ENCODE data around the gene MEA1.

Gene MEA1

GRCh38 chr6:43038727-43039126 lies 25.0 kb upstream of the MEA1 start:
- DNase-seq (ENCODE audit: low spot score) = no peak

DNA sequence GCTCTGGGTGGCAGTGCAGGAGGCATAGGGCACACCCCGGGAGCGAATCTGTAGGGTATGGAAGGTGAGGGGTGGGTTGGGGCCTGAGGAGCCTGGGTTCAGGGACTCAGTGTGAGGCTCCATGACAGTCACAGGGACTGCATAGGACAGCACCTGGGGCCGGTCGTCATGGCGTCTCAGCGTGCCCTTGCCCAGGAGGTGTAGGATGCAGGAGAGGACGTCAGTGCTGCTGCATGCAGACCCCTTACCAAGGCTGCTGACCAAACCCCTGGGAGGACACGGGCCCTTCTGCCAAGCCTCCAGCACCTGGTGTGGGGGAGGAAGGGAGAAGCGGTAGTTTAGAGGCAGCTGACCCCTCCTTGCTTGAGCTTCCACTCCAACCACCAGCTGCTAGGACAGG lies 24.0 kb upstream of the MEA1 start:
- DNase-seq (ENCODE audit: low spot score) = no peak

- DNase-seq (ENCODE audit: low spot score) = no peak
Measured at GRCh38 chr6:43037197-43037596, 23.5 kb upstream of the MEA1 start.

DNA sequence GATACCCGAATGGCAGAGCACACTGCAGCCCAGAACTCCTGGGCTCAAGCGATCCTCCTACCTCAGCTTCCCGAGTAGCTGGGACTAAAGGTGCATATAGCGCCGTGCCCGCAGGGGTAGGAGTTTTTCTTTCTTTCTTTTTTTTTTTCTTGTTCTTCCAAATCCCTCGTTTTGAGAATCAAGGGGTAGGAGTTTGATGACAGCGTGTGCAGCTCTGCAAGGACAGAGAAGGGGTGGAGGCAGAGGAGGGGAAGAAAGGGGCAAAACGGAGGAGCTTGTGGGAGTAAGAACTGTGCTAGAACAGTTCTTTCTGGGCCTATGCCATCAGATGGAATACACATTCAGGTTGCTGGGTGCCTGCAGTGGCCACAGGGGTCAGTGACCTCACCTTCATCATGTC lies 23.0 kb upstream of the MEA1 start:
- DNase-seq (ENCODE audit: low spot score) = no peak

DNA sequence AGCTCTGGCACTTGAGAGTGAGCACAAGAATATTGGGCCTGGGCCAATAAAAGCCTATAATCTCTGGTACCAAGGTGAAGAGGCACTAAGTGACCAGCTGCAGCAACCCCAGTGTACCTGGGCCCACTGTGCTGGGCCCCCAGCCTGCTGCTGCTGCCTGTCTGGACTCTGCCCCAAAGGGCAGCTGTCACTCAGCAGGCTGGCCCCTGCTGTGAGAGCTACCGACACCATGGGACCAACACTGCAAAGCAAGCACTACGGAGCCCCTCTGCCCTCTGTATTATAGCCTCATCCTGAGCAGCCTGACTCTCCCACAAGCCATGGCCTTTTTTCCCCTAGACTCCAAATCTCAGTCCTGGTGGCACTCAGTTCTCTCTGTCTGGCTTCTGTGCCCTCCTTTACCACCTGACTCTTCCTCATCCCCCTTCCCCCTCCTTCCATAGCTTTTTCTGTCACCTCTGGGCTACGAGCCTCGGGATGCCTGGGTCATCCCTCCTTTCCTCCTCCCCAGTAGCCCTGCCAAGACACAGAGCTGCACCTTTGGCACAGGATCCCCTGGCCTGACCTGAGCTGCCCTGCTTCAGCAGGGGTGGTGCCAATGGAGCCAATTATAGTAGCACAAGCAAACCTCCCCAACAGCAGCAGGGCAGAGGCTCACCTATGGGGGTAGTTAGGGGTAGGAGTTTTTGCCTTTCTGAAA lies 21.9 kb upstream of the MEA1 start:
- DNase-seq (ENCODE audit: low spot score) = no peak

- DNase-seq (ENCODE audit: low spot score) = no peak
Measured at GRCh38 chr6:43034190-43034525, 20.4 kb upstream of the MEA1 start.

- no peak for DNase-seq (ENCODE audit: low spot score)
Measured at GRCh38 chr6:43033496-43034189, 19.9 kb upstream of the MEA1 start.

GRCh38 chr6:43032326-43032725 lies 18.6 kb upstream of the MEA1 start:
- no peak for DNase-seq (ENCODE audit: low spot score)

DNA sequence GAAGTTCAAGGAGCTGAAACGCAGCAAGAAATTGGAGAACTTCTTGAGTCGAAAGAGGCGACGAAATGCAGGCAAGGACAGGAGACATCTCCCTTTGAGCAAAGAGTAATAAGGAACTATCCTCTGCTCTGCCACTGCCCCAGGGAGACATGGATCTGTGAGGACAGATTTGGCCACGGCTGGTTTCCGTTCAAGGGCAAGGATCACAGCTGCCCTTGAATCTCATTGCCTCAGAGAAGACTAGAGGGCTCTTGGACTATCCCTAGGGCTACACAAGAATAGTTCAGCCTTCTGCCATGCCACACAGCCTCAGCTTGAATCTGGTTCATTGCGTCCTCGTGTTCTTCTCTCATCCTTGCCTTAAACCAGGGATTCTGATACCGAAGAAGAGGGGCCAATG lies 15.4 kb upstream of the MEA1 start:
- DNase-seq (ENCODE audit: low spot score) = no peak

GRCh38 chr6:43026365-43026764 lies 12.6 kb upstream of the MEA1 start:
- no peak for DNase-seq (ENCODE audit: low spot score)

DNA sequence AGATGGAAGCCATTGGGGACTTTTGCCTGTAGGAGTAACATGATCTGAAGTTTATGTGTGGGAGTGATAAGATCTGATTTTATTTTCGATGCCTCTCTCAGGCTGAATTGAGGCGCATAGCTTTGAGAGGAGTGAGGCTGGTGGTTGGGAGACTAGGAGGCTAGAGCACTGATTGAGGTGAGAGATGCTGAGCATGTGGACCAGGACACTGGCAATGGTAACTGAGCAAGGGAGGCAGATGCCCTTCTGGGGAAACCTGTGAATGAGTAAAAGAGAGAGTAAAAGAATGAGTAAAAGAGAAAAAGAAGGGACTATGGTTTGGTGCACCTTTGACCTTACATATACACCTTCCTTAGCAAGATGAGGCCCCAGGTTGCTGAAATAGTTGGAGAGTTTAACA lies 10.7 kb upstream of the MEA1 start:
- no peak for DNase-seq (ENCODE audit: low spot score)

DNA sequence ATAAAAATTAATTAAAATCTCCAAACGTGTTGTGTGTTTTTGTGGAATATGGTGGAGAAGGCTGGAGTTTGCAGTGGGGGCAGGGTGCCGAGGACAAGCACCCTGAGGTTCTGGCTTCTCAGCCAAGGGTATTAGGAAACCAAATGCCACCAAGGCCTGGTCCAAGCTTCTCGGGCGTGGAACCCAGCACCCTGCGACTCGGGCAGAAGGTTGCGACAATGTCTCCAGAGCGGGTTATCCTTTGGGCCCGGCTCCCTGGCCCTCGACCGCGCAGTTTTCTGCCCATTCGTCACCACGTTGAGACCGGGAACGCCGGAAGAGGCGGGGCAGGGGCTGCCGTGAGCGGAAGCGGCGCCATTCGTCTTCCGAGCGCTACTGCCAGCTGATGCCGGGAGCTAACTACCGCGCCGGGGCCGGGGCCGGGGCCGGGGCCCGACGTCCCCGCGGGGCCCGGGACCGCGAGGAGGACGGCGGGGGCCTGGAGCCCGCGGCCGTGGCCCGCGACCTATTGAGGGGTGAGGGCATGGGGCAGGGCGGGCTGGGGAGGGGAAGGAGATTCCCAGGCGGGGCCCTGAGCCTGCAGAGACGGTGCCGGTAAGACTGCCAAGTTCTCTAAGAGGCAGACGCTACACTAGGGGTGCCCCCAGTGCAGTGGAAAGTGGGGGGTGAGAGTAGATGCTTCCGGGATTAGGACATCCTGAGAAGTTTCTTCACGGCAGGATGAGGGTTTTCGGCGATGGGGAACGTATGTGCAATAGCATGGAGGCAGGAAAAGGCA lies 7.7 kb upstream of the MEA1 start, which contains the start of gene RRP36:
Gene RRP36 (plus strand): TSS at position 354 of the 778 bp plus-strand sequence. CDS start 32 bp downstream, at position 386.
- DNase-seq (ENCODE audit: low spot score) = peak; percentile 77

- peak; percentile 22 for DNase-seq (ENCODE audit: low spot score)
Measured at GRCh38 chr6:43020847-43021246, 7.1 kb upstream of the MEA1 start.

DNA sequence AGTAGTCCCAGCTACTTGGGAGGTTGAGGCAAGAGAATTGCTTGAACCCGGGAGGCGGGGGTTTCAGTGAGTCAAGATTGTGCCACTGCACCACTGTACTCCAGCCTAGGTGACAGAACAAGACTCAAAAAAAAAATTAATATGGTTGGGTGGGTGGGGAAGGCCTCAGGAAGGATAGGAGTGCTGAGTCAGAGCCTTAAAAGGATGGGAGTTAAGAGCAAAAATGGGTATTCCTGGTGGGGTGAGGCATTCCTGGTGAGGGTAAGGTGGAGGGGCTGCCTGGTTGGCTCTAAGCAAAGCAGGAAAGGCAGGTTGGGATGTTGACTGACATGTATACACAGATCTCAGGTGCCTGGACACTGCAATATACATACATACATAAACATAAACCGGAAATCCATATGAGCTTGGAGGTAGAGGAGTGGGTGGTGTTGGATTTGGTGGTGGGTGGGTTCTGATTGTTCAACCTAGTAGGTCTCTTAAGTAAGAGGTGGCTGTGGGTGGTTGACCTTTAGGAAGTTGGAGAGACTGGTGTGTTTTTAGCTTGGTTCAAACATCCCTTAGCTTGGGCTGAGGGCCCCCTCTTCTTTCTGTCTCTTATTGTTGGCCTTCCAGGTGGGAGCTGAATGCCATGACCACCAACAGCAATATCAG lies 6.4 kb upstream of the MEA1 start:
- DNase-seq (ENCODE audit: low spot score) = no peak

DNA sequence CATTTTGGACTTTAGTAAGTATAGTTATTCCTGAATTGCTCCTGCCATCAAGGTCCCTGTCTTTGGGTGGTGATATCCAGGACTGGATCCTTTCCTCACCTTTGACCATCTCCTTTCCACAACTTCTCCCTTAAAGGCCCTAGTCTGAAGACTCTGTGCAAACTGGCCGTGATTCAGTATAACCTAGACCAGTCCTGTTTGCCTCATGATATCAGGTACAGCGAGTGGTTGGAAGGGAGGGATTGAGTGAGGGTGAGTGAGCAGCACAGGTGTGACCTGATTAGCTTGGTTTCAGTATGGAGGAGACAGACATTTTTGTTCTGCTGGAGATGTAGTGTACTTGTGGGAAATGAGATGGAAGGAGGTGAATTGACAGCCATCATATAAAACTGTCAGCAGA lies 5.4 kb upstream of the MEA1 start:
- no peak for DNase-seq (ENCODE audit: low spot score)

- no peak for DNase-seq (ENCODE audit: low spot score)
Measured at GRCh38 chr6:43016943-43017334, 3.2 kb upstream of the MEA1 start.

DNA sequence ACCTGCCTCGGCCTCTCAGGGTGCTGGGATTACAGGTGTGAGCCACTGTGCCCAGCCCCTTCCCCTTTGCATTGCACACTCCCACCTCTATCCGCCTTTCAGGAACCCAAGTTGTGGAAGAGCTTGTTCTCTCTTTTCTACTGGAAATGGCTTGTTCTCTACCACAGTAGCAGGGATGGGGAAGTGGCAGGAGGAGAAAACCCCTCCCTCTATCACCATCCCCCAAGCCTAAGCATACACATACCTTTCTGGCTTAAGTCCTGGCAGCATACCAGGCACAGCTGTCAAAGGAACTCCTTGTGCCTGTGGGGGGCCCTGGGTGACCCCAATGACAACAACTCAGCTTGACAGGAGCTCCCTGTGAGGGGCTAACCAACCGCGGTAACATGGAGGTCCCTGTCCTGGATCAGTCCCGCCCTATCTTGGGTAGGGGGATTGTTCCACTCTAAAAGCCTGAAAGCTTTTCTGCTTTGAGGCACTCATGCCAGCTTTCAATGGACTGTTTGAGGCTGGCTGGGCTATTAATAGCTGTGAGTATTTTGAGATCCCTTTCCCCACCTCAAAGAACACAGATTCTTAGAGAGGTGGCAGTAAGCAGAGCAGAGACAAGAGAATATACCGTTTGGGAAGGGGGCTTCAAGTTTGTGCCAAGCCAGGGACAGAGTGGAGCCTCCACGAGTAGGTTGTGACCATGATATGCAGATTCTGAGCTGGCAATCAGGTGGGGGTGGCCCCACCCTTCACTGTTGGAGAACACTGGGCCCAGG lies 2.6 kb upstream of the MEA1 start:
- DNase-seq (ENCODE audit: low spot score) = no peak

DNA sequence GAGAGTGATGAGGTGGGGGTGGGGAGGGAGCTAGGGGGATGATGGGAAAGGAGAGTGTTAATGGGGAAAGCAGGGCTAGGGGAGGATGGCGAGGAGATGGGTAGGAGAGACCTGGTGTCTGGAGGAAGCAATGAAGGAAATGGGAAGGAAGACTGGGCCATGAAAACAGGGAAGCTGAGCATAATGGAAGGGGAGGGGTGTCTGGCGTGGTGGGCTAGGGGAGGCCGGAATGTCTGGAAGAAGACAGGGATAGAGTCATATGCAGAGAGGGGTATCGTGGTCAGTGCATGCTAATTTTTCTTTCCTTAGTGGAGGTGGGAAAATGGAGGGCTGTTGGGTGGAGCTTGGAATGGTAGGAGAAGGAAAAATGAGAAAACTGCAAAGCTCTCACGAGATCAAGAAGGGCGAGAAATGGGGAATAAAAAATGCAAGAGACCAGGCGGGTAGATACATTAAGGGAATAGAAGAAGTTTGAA lies 726 bp upstream of the MEA1 start:
- DNase-seq (ENCODE audit: low spot score) = no peak

DNA sequence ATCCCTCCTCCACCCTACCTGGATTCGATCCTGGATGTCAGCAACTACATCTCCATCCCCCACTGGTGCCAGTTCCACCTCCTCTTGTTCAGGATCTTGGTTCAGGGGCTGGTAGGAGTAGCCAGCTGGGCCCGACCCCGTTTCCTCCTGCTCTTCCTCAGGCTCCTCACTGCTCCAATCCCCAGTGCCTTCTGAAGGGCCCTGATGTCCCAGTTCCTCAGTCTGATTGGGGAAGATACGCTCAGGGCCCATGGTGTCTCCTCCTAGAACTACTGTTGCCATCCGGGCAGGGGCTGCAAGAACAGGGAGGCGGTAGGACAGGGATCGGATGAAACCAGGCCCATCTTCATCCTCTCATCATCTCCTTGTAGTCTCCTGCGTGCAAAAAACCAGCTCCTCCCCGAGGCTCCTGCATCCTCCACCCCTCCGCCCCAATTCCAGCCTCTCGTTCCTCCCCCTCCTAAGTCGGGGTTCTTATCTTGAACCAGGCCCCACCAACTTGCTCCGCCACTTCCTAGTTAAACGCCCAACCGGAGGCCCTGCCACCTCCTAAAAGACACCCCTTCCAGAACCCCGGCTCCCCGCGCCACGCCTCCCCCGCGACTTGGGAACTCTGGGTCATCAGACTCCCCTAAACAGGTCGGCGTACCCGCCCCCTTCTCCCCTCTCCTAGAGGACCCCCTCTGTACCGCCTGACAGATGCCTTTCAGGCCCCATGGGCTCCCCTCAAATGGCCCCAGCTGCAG lies 476 bp downstream of the MEA1 start:
- DNase-seq (ENCODE audit: low spot score) = no peak

GRCh38 chr6:43012364-43012763 lies 1.4 kb downstream of the MEA1 start:
- DNase-seq (ENCODE audit: low spot score) = no peak

DNA sequence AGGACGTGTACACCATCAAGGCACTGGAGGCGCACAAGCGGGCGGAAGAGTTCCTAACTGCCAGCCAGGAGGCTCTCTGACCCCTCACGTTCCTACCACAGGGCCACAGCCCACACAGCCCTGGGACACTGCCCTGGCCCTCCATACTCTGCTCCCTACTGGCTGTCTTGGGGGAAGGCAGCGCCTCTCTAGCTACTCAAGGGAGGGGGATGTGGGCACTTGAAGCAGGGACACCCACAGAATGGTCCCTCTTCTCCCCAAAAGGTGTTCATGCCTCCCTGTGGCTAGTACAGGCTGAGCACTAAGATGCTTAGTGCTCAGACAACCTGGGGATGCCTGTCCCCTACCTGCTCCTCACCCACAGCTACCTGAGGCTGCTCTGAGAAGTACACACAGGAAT lies 2.5 kb downstream of the MEA1 start:
- no peak for DNase-seq (ENCODE audit: low spot score)
